GM18858 (cell line): Measurements from ENCODE around the gene SKOR2.

Experiments
- ATAC-seq: cut with Tn5 transposase; IDR thresholded peaks from one replicate; pipeline ENCODE4 v1.9.1; 2021; ENCODE audit not compliant: unreplicated experiment

SKOR2 gene

DNA sequence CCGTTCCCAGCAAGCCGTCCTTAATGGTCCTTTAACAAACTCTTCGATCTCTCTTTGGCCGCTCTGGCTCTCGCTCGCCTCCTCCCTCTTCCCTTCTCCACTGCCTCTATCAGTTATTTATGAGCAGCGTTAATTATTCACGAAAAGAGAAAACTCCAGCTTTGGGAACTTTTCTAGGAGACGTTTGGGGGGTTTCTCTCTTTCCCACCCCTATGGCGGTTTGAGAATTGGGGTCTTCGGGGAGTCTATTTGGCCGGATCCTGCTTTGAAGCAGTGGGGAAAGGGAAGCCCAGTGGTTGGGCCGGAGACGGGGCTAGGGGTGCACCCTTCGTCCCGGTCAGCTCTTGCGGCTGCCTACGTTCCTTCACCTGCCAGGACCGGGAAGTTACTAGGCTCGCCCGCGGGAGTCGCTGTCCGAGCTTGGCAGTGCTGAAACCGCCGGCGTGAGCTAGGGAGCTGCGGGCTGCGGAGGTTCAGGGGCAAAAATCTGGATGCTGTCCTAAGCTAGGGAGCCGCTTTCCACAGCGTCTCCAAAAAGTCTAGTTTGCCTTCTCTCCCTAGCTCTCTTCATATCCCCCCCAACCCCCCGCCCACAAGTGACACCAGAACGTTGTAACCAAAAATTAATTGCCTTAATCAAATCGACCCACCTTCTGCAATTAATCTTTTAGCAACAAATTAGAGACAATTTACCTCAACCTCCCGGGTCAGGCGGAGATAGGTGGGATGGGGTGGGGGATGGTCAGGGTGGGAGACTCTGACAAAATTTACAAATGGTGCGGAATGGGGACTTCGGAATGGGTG lies 8.9 kb upstream of the SKOR2 start:
- no peak for ATAC-seq

DNA sequence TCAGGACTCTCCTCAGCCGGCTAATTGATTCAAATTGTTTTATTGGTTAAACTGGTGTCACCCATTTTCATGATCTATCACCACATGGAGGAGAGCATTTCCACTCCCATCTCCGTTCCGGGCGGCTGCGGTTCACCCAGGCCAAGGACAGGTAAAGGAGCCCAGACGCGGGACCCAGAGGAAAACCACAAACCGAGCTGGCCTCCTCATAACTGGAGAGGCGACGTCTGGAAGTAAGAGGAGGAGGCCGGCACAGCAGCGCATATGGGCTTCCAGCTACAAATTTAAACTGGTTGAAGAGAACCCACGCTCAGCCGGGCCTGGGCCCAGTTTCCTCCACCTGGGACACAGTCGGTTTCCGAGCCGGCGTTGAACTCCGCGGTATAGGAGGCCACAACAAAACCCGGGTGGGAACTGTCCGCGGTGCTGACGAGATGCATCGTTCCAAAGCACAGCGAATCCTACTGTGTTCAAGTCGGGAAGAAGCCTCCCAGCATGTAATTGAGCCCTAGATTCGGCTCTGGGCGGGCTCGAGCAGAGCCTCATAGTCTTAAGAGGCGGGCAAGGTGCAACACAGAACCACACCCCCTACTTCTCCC lies 3.0 kb upstream of the SKOR2 start:
- no peak for ATAC-seq

DNA sequence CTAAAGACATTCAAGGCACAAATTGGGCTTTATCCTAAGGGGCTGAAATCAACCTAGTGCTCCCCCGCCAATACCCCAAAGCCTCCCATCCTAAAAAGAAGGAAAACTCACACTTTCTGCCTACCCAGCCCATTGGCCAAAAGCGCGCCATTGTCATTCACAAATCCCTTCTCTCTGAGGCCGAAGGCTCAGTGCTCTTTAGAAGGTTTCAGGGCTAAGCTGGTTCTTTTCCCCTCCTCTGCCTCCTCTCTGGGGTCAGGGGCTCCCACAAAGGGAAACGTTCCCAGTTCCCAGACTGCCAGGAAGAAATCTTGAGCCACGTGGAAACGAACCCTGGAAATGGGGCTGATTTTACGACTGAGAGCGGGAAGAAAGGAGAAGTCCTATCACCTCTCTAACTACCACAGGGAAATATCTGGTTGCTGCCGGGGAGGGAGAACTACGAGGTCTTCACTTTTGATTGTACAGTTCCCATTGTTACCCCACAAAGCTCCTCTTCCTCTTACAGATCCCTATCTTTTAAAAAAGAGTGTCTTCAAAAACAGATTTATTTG lies 1.7 kb upstream of the SKOR2 start:
- no peak for ATAC-seq

DNA sequence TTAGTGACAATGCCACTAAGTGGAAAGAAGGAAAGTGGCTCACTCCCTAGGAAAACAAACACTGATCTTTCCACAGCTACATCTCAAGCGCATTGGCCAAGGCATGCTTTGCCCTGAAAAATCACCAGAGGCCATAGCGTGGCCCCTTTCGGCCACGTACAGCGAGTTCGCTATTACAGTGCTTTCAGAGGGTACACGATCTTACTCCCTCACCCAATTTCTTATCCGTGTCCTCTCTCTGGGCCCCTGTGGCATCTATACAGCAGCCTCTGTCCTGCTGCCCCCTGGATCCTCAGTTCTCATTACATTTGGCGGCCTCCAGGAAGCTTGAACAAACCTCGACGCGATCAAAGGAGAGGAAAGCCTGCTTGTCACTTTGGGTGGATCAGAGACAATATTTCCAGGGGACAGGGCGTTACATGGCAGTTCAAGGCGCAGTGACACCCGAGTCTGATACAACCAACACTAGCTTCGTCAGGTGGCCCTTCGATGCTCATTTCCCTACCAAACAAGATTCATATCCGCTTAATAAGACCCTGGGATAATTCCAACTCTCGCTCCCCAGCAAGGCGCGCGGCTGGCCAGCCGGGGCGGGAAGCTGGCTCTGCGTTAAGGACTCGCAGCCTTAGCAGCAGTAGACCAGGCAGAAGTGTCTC lies 941 bp downstream of the SKOR2 start:
- no peak for ATAC-seq

DNA sequence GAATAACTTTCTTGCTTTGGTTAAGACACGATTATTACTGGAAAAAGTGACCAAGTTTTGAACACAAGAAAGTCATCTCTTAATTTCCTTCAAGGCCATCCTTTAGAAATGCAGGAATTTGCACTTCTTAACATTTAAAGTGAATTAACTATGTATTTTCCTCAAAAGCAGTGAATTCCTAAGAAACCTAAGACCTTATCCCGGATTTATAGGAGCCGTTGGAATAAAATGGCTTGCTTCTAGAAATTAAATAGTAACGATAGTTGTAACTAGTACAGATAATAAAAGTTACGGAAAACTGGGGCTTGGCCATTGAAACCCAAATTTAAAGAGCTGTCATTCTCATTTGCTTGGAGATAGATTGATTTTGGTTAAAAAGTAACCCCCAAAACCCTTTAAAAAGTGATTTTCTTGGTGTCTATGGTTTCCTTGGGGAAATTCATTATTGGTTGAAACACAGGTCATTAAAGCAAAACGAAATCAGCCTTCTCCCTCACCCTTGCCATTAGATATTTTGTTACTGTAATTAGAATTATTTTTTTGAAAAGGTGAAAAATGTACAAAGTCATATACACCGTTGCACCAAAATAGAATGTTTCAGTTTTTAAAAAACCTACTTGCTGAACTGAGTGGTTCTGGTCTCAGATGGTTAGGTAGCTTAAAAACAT lies 2.0 kb downstream of the SKOR2 start:
- ATAC-seq = no peak

DNA sequence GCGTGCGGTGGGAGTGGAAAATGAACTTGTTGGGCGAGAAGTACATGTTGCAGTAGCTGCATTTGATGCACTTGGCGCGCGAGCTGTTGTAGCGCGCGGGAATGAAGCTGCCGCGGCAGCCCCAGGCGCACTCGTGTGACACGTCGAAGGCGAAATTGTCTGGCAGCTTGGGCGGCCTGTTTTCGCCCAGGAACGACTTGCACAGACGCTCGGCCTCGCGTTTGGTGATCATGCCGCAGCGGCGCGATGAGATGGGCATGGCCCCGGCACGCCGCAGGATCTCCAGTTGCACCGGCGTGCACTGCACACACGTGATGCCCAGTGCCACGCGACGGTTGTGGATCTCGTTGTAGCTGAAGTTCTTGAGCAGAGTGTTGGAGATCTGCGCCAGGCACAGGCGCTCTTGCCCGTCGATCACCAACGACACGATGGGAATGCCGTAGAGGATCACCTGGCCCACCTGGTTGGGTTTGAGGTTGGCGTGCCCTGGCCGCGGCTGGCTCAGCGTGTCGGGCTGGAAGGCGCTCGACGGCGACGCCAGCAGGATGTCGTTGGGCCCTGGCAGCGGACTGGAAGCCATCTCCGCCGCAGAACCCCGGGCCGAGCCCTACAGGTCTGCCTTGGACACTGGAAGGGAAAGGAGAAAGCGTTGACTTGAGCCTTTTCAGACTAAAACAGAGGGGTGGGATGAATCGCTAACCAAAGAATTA lies 2.7 kb downstream of the SKOR2 start:
- no peak for ATAC-seq

DNA sequence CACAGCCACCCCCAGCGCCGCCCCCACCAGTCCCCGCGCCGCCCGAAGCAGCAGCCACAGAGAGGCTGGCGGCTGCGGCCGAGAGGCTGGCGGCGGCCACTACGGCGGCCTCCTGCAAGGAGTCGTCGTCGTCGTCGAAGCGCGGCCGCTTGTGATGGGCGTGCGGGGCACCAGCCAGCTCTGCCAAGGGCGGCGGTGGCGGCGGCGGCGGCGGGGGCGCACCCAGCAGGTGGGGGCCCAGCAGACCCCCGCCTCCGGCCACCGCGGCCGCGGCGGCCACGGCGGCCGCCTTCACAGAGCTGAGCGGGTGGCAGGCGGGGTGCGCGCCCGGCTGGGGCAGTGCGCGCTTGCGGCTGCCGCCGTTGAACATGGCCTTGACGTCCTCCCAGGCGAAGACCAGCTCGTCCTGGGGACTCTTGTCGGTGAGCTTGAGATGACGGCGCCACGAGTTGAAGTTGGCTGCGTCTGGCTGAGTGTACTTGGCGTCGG lies 3.3 kb downstream of the SKOR2 start:
- no peak for ATAC-seq

DNA sequence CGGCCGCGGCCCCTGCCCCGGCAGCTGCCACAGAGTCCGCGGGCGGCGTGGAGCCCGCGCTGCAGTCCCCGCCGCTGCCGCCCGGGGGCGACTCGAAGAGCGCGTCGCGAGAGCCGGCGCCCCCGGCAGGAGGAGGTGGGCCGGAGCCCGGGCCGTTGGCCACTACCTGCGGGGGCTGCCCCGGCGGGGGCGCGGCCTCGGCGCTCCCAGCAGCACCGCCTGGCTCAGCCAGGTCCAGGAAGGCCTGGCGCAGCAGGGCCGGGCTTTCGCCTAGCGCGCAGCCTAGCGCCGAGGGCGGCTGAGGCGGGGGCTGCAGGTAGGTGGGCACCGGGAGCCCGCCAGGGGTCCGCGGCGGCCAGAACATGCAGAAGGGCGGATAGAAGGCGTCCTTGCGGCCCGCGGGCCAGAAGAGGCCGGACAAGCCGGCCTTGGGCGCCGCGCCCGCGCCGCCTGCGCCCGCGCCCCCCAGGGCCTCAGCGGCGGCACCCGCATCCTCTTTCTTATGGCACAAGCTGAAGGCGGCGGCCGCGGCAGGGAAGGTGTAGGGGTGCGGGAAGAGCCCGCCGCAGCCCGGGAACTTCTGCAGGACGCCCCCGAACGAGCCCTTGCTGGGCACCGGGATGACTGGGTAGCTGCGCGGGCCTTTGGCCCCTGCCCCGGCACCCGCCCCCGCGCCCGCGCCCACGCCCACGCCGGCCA lies 3.9 kb downstream of the SKOR2 start:
- ATAC-seq = no peak

DNA sequence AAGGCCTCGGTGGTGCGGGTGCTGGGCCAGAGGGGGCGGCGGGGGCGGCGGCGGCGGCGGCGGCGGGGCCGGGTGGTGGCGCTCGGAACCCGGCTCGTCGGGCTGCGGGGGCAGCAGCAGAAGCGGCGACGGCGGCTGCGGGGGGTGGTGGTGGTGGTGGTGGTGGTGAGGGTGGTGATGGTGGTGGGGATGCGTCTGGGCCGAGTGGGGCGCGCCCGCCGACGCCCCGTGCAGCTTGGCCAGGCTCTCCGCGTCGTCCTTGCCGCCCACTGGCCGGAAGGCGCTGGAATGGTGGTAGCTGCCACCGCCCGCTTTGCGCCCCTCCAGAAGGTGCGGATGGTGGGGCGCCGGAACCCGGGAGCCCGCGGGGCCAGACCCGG lies 4.4 kb downstream of the SKOR2 start:
- ATAC-seq = no peak

DNA sequence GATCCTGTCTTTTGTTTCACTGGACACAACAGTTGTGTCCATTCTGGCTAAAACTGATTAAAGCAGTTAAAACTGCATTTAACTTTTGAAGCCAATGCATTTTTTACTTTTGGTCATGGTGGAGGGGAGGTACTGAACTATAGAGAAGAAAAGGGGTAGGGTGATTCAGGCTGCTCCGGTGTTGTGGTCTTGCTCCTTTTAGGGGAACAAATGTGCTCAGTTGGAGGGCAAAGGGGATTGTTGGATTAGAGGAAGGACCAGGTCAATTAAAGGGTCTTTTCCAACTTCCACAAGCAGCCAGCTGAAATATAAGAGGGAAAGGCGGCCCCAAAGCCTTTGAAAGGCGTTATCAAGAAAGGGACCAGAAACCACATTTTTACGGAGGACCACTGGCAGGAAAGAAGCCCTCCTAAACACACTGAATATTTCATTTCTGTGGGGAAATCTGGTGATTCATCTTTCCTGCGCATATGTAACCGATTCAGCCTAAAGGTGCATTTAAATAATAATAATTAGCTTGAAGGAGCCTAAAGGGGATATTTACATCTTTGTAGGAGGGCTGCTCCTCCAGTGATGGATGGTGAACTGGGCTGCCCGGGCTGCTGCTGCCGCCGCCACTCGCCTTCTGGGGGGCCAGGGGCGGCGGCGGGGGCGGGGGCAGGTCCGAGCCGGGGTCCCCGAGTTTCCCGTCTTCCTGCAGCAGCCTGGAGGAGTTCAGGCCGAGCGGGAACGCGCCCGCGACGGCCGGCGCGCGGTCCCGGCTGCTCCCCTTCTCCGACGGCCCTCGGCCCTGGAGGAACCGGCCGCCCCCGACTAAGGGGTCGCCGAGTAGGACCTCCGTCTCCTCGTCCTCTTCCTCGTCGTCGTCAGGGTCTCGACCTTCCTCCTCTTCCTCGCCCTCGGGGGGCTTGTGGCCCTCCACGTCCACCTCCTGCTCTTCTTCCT lies 5.2 kb downstream of the SKOR2 start:
- ATAC-seq = no peak

DNA sequence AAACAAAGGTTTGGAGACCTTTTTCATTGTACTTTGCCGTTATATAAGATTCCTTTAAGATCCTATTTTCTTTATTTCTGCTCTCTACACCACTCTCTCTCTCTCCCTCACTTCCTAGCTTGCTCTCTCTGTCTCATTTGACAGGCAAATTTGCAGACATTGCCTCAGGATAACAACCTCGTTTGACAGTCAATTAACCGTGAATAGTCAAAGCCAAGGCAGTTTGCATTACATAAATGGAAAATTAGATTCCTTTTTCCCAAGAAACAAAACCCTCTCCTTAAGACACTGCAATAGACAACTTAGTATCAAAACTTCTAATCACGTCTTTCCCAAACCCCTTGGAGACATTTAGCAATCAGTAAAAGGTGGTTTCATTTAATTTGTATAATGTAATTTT lies 7.4 kb downstream of the SKOR2 start:
- ATAC-seq = no peak

DNA sequence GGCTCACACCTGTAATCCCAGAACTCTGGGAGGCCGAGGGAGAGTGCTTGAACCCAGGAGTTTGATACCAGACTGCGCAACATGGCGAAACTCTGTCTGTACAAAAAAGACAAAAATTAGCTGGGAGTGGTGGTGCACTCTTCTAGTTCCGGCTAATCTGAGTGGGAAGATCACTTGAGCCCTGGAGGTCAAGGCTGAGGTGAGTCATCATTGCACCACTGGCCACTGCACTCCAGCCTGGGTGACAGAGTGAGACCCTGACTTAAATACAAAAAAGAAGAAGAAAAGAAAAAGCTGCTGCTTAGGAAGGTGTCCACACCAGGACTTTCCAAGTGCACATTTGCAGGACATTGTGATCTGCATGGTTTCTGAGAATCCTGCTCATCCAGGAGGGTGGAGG lies 16.4 kb downstream of the SKOR2 start:
- no peak for ATAC-seq

DNA sequence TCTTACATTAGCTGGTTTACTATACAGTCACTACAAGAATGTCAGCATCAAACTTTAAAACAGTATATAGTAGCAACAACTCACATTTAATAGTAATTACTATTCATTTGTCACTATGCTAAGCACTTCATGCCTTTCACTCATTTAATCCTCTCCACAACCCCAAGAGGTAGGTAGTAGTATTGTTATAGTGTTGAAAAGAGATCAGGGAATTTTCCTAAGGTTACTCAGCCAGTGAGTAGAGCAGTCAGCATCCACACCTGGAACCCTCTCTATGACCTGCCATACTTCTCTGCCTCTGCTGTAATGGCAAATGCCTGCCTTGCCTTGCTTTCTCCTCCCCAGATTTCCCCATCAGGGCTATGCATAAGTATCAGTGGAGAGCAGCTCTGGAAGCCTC lies 24.8 kb downstream of the SKOR2 start:
- no peak for ATAC-seq

DNA sequence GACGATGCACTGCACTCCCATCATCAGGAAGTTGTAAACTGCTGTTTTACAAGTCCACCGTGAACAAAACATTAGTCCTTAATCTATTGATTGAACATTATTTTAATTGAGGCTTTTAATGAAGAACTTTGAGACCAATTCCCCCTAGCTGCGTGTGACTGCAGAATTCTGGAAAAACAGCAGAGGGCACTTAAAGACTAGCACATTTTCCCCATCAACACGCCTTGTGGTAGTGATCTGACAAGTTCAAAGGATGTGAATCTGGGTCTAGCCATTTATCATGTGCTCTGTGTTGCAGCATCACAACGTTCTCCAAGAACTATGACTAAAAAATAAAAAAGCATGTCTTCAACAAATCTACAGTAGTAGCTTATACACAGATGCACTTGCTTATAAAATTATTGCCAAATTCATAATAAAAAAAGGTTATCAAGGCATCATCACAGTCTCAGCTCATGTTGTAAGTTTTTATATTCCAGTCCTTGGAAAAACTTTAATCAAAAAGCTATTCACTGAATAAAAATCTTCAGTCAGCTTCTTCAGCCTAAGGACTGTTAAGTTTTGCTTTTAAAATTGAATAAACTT lies 35.8 kb downstream of the SKOR2 start:
- no peak for ATAC-seq

DNA sequence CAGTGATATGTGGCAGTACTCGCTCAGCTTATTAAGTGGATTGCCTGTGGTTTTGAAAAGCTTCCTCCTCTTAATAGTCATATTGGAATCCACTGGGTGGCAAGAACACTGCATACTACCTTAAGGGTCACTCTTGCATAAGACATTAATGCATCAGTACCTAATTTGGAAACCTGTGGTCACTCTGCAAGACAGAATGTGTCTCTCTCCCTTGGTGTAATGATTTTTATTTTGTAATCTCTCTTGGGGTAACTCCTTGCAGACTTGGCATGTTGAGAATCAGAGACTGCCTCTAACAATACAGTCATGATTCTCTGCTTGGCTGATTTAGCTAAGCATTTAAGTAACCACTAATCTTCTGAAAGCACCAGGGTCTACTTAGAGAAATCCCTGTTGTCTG lies 42.3 kb downstream of the SKOR2 start:
- no peak for ATAC-seq

DNA sequence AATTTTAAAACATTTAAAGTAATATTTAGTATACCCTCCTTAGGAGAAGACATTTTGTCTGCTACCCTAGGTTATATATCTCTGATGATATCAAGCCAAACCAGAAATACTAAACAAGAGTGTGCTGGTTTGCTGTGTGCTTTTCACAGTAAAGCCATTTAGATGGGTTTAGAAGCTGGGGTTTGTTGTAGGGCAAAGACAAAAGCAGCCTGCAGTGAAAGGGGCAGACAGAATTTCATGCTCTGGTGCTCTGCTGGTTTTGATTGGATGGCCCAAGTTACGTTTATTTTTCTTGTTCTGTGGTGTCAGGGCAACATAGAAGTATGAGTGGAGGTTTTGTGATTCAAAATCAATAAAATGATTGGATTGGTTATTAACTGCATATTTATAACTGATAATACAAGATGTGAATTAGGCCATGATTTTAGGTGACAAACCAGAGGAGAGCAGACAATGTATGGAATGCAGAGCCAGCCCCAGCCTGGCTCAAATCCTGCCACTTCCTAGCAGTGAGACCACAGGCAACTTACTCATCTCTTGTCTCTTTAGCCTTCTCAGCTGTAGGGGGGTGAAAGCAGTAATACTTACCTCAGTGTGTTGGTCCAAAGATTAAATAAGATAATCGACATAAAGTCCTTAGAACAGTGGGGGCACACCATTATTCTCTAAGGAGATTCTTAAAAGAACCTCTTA lies 44.4 kb downstream of the SKOR2 start:
- ATAC-seq = no peak

DNA sequence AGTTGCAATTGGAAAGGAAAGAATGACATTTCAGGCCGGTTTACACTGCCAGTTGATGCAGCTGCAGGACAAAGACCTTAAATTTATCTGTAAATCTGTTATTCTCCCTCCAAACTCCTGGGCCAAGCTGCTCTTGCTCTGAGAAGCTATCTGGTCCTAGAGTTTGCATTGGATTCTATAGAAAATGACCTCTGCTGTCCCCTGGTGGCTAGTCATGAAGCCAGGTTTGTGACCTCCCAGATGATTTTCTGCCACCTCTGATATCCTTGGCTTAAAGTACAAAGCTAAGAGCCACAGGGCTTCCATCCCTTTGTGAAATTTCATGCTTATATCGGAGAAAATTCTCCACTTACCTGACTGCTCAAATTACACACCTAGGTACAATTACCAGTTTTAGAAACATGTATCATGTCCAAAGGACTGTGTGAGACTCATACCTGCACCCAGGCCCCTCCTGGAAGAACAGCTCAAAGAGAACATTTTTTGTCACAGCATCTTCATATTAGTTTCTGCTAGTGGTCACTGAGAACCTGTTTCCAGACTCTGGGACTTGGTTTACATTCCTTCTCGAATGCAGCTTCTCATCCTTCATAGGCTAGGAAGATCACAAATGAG lies 46.4 kb downstream of the SKOR2 start:
- no peak for ATAC-seq
